OCI-LY1 (cell line): ENCODE results near the gene SORL1-AS1.

Source experiments
- H2AFZ ChIP-seq: fragments of 200-600 bp; sonication (generic), shearing (Covaris generic); 2 replicates; pipeline ENCODE4 v1.6.0; 2014; ENCODE audit warnings: antibody characterized with exemption, mild to moderate bottlenecking, low read length
- H3F3A ChIP-seq: fragments of 200-600 bp; sonication (generic), shearing (Covaris generic); 2 replicates; pipeline ENCODE4 v1.6.0; 2014; ENCODE audit warnings: mild to moderate bottlenecking, antibody characterized with exemption, low read length, moderate library complexity; ENCODE audit not compliant: insufficient read depth
- H3K27ac ChIP-seq: fragments of 200-600 bp; sonication (generic); 2 replicates; pipeline ENCODE4 v1.5.1; 2014; ENCODE audit warnings: low read length, mixed run types, mild to moderate bottlenecking, low read depth; ENCODE audit not compliant: poor library complexity, severe bottlenecking
- H3K27me3 ChIP-seq: fragments of 200-600 bp; sonication (generic); 2 replicates; pipeline ENCODE4 v1.6.0; 2014; ENCODE audit warnings: antibody characterized with exemption, mild to moderate bottlenecking, low read length, moderate library complexity; ENCODE audit not compliant: insufficient read depth
- H3K36me3 ChIP-seq: fragments of 200-600 bp; sonication (generic); 2 replicates; pipeline ENCODE4 v1.6.1; 2014; ENCODE audit warnings: mild to moderate bottlenecking, antibody characterized with exemption, low read length, moderate library complexity, mixed read lengths; ENCODE audit not compliant: insufficient read depth
- H3K4me1 ChIP-seq: fragments of 200-600 bp; sonication (generic); 2 replicates; pipeline ENCODE4 v1.5.1; 2014; ENCODE audit warnings: mild to moderate bottlenecking, low read length, moderate library complexity; ENCODE audit not compliant: insufficient read depth, severe bottlenecking
- H3K4me2 ChIP-seq: fragments of 200-600 bp; sonication (generic), shearing (Covaris generic); 2 replicates; pipeline ENCODE4 v1.6.1; 2014; ENCODE audit warnings: low read length
- H3K4me3 ChIP-seq: fragments of 200-600 bp; sonication (generic); 2 replicates; pipeline ENCODE4 v1.5.1; 2014; ENCODE audit warnings: low read length, low read depth, mild to moderate bottlenecking, mixed read lengths; ENCODE audit not compliant: poor library complexity, severe bottlenecking
- H3K79me2 ChIP-seq: fragments of 200-600 bp; shearing (Covaris generic); 2 replicates; pipeline ENCODE4 v1.6.1; 2016; ENCODE audit warnings: mixed run types, low read length, mixed read lengths; ENCODE audit not compliant: insufficient read depth
- H3K9ac ChIP-seq: fragments of 200-600 bp; sonication (generic), shearing (Covaris generic); 2 replicates; pipeline ENCODE4 v1.6.1; 2014; ENCODE audit warnings: mild to moderate bottlenecking, low read length, mixed read lengths
- H3K9me2 ChIP-seq: fragments of 200-600 bp; sonication (generic), shearing (Covaris generic); 2 replicates; pipeline ENCODE4 v1.6.1; 2014; ENCODE audit warnings: low read depth, mild to moderate bottlenecking, low read length, mixed read lengths
- H3K9me3 ChIP-seq: fragments of 200-600 bp; shearing (Covaris generic); 2 replicates; pipeline ENCODE4 v1.6.1; 2014; ENCODE audit warnings: low read length, mixed read lengths
- H4K20me1 ChIP-seq: fragments of 200-600 bp; sonication (generic), shearing (Covaris generic); 2 replicates; pipeline ENCODE4 v1.6.0; 2016; ENCODE audit warnings: mild to moderate bottlenecking, low read length; ENCODE audit not compliant: insufficient read depth
- EZH2 ChIP-seq: fragments of 200-600 bp; sonication (generic), shearing (Covaris generic); IDR thresholded peaks from 2 replicates; pipeline ENCODE4 v1.8.0; 2017; ENCODE audit warnings: borderline replicate concordance, mixed run types, mild to moderate bottlenecking, antibody characterized with exemption, low read length, moderate library complexity, mixed read lengths
- TF ChIP-seq, protein P1 (sequence below): fragments of 200-600 bp; sonication (generic), shearing (Covaris generic); IDR thresholded peaks from 2 replicates; pipeline ENCODE4 v1.5.1; 2017; ENCODE audit warnings: mild to moderate bottlenecking, antibody characterized with exemption, low read length, moderate library complexity, mixed read lengths

SORL1-AS1 gene

DNA sequence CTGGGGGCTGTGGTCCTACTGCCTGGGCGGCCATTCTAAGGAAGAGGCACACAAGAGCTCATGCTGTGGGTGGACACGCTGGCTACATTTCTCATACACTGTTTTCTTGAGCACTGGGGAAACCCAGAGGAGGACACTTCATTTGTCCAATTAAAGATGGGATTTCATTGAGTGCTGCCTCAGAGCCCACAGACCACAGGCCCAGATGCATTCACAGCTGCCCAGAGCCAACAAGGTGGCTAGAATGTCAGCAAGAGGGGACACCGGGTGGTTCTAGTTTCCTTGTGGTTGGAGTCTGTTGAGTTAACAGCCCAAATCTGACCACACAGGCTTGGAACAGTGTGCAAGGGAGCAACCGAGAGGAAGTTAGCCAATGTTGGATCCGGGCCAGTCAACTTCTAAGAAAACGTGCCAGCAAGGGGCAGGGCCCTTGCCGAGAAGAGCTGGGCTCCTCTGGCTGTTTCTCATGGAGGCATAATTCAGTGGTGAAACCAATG lies 35.7 kb downstream of the SORL1-AS1 start:
- no peaks in the 10 kb centered on the region for H4K20me1 ChIP-seq
- H3K9ac ChIP-seq: no peak overlapping the region
- no peaks in the 10 kb centered on the region for H3K9me3 ChIP-seq
- H3K4me1 ChIP-seq: peaks cover 47% of the 10 kb centered on the region
- H3K27me3 ChIP-seq: no peaks in the 10 kb centered on the region
- peak overlapping the region; percentile 48 for H3K27ac ChIP-seq
- no peaks in the 10 kb centered on the region for H3K36me3 ChIP-seq
- no peak overlapping the region; the same call in 1 of the 2 replicates for H3K4me2 ChIP-seq
- TF ChIP-seq, protein P1, sequence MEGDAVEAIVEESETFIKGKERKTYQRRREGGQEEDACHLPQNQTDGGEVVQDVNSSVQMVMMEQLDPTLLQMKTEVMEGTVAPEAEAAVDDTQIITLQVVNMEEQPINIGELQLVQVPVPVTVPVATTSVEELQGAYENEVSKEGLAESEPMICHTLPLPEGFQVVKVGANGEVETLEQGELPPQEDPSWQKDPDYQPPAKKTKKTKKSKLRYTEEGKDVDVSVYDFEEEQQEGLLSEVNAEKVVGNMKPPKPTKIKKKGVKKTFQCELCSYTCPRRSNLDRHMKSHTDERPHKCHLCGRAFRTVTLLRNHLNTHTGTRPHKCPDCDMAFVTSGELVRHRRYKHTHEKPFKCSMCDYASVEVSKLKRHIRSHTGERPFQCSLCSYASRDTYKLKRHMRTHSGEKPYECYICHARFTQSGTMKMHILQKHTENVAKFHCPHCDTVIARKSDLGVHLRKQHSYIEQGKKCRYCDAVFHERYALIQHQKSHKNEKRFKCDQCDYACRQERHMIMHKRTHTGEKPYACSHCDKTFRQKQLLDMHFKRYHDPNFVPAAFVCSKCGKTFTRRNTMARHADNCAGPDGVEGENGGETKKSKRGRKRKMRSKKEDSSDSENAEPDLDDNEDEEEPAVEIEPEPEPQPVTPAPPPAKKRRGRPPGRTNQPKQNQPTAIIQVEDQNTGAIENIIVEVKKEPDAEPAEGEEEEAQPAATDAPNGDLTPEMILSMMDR: no peak
- TF ChIP-seq EZH2: no peak
- no peaks in the 10 kb centered on the region for H3K79me2 ChIP-seq
- H3K4me3 ChIP-seq: no peak overlapping the region
- H3F3A ChIP-seq: no peaks in the 10 kb centered on the region
- H3K9me2 ChIP-seq: no peaks in the 10 kb centered on the region
- no peak overlapping the region for H2AFZ ChIP-seq

DNA sequence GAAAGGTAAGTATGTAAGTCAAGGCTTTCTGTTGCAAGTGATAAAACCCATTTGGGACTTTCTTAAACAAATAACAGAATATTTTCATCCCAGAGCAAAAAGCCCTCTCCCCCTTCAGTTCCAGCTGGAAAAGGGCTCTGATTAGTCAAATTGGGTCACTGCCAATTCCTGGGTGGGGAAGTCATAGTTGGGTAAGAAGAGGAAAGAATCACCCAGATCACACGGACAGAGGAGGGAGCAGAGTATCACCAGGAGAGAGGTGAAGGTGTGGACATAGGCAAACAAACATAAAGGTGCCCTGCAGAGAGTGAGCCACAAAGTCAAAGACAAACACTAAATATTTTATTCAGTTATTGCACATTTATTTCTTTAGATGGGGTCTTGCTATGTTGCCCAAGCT lies 36.9 kb downstream of the SORL1-AS1 start:
- H3K36me3 ChIP-seq: no peaks in the 10 kb centered on the region
- H3K27me3 ChIP-seq: no peaks in the 10 kb centered on the region
- H3K27ac ChIP-seq: no peak overlapping the region
- no peaks in the 10 kb centered on the region for H4K20me1 ChIP-seq
- no peak for TF ChIP-seq EZH2
- TF ChIP-seq, protein P1: no peak
- no peaks in the 10 kb centered on the region for H3K9me3 ChIP-seq
- H3K4me3 ChIP-seq: no peak overlapping the region
- H3K4me2 ChIP-seq: no peak overlapping the region
- H3K9me2 ChIP-seq: no peaks in the 10 kb centered on the region
- H3K4me1 ChIP-seq: peaks cover 34% of the 10 kb centered on the region
- no peaks in the 10 kb centered on the region for H3K79me2 ChIP-seq
- no peaks in the 10 kb centered on the region for H3F3A ChIP-seq
- no peak overlapping the region for H3K9ac ChIP-seq
- H2AFZ ChIP-seq: no peak overlapping the region

DNA sequence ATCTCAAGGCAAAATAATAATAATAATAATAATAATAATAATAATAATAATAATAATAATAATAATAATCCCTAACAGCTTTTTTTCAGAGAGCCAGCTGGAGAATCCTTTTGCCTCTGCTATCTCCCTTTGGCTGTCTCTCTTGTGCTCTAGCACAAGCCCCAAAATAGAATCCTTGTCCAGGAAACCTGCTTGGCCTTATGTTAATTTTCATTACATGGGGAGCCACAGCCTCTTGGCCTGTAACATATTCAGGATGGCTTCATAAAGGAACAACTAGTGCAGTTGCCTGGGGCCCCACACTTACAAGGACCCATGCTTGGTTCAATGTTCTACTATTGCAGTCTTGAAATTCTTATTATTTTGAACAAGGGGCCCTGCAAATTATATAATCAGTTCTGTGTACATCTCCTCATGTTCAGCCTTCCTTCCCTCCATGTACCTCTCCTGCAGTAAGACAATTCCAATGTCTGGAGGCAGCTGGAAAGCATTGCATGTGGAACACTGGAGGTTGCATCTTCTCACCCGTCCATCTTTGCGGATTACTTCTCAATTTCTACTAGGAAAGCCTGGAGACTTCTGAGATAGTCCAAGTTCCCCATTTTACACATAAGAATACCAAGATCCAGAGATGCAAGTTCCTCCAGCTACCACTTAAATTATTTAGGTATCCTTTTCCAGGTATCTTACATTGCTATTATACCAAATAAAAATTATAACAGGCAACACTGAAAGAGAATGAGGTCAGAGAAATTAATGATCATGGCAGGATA lies 38.4 kb downstream of the SORL1-AS1 start:
- TF ChIP-seq, protein P1: no peak
- Histone ChIP-seq H3K9me3 (no peaks in the 10 kb centered on the region), H3K27ac (no peak overlapping the region), H3F3A (no peaks in the 10 kb centered on the region), H3K9me2 (no peaks in the 10 kb centered on the region), H3K4me2 (no peak overlapping the region), H3K9ac (no peak overlapping the region), H3K4me3 (no peak overlapping the region), H3K79me2 (no peaks in the 10 kb centered on the region), H3K27me3 (no peaks in the 10 kb centered on the region), H4K20me1 (no peaks in the 10 kb centered on the region), H3K4me1 (peaks cover 25% of the 10 kb centered on the region), H2AFZ (no peak overlapping the region), H3K36me3 (no peaks in the 10 kb centered on the region)
